Measurements from ENCODE around the gene AAR2.

The AAR2 gene

DNA sequence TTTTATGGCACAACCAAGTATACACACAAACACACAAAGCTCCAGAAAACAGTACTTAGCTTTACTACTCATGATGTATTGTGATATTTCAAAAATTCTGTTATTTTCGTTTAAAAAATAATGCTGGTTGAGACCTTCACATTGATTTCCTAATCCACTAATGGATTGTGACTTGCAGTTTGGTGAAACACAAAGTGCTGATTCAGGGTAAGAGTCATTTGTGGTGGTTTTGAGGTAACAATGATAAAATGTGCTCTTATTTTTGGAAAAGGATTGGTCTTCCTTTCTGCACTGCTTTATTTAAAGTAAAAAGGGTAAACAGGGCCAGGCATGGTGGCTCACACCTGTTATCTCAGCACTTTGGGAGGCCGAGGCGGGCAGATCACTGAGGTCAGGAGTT is 1.9 kb downstream of the AAR2 start:
- Histone ChIP-seq H3K4me3 (ENCODE audit: insufficient read depth, low read depth, low read length) (no peak overlapping the region), H3K9me3 (ENCODE audit: control insufficient read depth, low read length) (no peaks in the 10 kb centered on the region), H3K27ac (ENCODE audit: insufficient read depth, low read depth, low read length, poor library complexity, severe bottlenecking) (no peak overlapping the region), H3K27me3 (ENCODE audit: control insufficient read depth, insufficient read depth, low read length, poor library complexity, severe bottlenecking) (no peaks in the 10 kb centered on the region), H3K36me3 (ENCODE audit: control insufficient read depth, insufficient read depth, low read length) (peaks cover 7% of the 10 kb centered on the region), H3K4me1 (ENCODE audit: control insufficient read depth, insufficient read depth, low read length) (peaks cover 5% of the 10 kb centered on the region)
- WGBS, 2 experiments = 94% methylated on average over 3 of the region's 3 CpGs

DNA sequence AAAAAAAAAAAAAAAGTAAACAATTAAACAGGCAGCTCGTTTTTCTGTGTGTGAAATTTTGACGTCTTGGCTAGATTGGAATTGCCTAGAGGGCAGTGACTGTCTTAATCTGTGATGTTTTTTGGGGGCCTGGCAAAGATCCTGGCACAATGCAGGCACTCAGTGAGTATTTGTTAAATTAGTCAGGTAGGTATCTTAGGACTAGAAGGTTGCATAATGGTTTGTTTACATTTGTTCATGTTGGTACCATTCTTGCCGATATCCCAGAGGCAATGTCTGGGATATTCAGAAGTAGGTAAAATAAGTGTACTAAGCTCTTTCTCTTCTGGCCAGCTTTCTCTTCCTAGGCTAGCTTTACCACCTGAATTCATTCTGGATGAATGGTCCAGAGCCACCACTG is 2.5 kb downstream of the AAR2 start:
- H3K9me3 ChIP-seq (ENCODE audit: control insufficient read depth, low read length) = no peaks in the 10 kb centered on the region
- peaks cover 7% of the 10 kb centered on the region for H3K36me3 ChIP-seq (ENCODE audit: control insufficient read depth, insufficient read depth, low read length)
- H3K4me1 ChIP-seq (ENCODE audit: control insufficient read depth, insufficient read depth, low read length) = peaks cover 5% of the 10 kb centered on the region
- no peak overlapping the region for H3K4me3 ChIP-seq (ENCODE audit: insufficient read depth, low read depth, low read length)
- no peaks in the 10 kb centered on the region for H3K27me3 ChIP-seq (ENCODE audit: control insufficient read depth, insufficient read depth, low read length, poor library complexity, severe bottlenecking)
- H3K27ac ChIP-seq (ENCODE audit: insufficient read depth, low read depth, low read length, poor library complexity, severe bottlenecking) = no peak overlapping the region
- 90 to 93% methylated on average over 3 of the region's 3 CpGs for WGBS, 2 experiments

DNA sequence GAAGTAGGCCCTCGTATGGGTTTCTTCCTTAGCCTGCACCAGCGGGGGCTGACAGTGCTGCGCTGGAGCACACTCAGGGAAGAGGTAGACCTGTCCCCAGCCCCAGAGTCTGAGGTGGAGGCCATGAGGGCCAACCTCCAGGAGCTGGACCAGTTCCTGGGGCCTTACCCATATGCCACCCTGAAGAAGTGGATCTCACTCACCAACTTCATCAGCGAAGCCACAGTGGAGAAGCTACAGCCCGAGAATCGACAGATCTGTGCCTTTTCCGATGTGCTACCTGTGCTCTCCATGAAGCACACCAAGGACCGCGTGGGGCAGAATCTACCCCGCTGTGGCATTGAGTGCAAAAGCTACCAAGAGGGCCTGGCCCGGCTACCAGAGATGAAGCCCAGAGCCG is 3.8 kb downstream of the AAR2 start:
- Histone ChIP-seq H3K27me3 (ENCODE audit: control insufficient read depth, insufficient read depth, low read length, poor library complexity, severe bottlenecking) (no peaks in the 10 kb centered on the region), H3K36me3 (ENCODE audit: control insufficient read depth, insufficient read depth, low read length) (peaks cover 20% of the 10 kb centered on the region), H3K4me1 (ENCODE audit: control insufficient read depth, insufficient read depth, low read length) (peaks cover 5% of the 10 kb centered on the region), H3K9me3 (ENCODE audit: control insufficient read depth, low read length) (no peaks in the 10 kb centered on the region), H3K4me3 (ENCODE audit: insufficient read depth, low read depth, low read length) (no peak overlapping the region), H3K27ac (ENCODE audit: insufficient read depth, low read depth, low read length, poor library complexity, severe bottlenecking) (no peak overlapping the region)
- WGBS, 2 experiments = 95 to 96% methylated on average over 12 of the region's 12 CpGs

DNA sequence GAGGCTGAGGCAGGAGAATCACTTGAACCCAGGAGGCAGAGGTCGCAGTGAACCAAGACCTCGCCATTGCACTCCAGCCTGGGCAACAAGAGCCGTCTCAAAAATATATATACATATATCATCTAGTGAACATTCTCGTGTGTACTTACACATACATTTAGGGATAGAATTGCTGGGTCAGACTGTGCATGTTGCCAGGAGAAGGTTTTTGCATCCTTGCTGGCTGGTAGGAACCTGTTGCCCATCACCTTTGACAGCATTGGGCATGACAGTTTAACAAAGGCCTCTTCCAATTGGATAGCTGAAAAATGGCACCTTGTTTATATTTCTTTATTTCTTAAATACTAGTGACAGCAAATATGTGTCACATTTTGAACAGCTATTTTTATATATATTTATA is 5.4 kb downstream of the AAR2 start:
- Histone ChIP-seq H3K9me3 (ENCODE audit: control insufficient read depth, low read length) (no peaks in the 10 kb centered on the region), H3K27ac (ENCODE audit: insufficient read depth, low read depth, low read length, poor library complexity, severe bottlenecking) (no peak overlapping the region), H3K4me3 (ENCODE audit: insufficient read depth, low read depth, low read length) (no peak overlapping the region), H3K4me1 (ENCODE audit: control insufficient read depth, insufficient read depth, low read length) (peaks cover 5% of the 10 kb centered on the region), H3K36me3 (ENCODE audit: control insufficient read depth, insufficient read depth, low read length) (peaks cover 29% of the 10 kb centered on the region), H3K27me3 (ENCODE audit: control insufficient read depth, insufficient read depth, low read length, poor library complexity, severe bottlenecking) (no peaks in the 10 kb centered on the region)
- 93 to 100% methylated on average over 4 of the region's 4 CpGs for WGBS, 2 experiments

DNA sequence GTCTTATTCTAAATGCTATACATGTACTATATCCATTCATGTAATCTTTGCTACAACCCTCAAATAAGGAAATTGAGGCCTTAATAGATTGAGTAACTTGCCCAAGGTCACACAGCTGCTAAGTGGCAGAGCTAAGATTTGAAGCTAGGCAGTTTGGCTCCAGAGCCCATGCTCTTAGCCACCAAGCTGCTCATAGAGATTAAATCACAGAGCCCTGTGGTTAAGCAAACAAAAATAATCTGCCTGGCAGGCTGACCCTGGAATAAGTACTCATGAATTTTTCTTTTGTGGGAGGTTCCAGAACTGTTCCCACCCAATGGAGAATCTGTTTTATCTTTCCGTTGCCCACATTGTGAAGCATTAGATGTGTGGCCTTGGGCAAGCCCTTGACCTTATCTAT is 7.4 kb downstream of the AAR2 start:
- H3K27ac ChIP-seq (ENCODE audit: insufficient read depth, low read depth, low read length, poor library complexity, severe bottlenecking) = no peak overlapping the region
- no peaks in the 10 kb centered on the region for H3K27me3 ChIP-seq (ENCODE audit: control insufficient read depth, insufficient read depth, low read length, poor library complexity, severe bottlenecking)
- H3K9me3 ChIP-seq (ENCODE audit: control insufficient read depth, low read length) = no peaks in the 10 kb centered on the region
- WGBS, 2 experiments = 88 to 95% methylated on average over 1 of the region's 1 CpG
- H3K36me3 ChIP-seq (ENCODE audit: control insufficient read depth, insufficient read depth, low read length) = peaks cover 31% of the 10 kb centered on the region
- H3K4me3 ChIP-seq (ENCODE audit: insufficient read depth, low read depth, low read length) = no peak overlapping the region
- no peaks in the 10 kb centered on the region for H3K4me1 ChIP-seq (ENCODE audit: control insufficient read depth, insufficient read depth, low read length)

DNA sequence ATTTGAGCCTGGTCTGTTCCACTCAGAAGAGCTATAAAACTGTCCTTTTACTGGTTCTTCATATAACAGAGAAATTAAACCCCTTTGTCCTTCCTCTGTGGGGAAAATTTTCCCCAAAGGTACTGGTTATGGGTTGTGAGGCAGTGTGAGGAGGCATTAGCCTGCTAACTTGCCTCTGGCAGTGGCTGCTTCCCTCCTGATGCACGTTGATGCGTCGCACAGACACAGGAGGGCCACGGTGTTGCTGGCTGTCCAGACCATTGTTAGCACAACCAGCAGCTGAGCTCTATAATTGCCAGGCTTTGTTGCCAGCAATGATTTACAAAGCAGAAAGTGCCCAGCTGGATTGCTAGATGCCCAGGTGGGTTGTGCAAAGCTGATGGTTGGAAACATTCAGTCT is 10.1 kb downstream of the AAR2 start:
- no peaks in the 10 kb centered on the region for H3K9me3 ChIP-seq (ENCODE audit: control insufficient read depth, low read length)
- WGBS, 2 experiments = 94 to 95% methylated on average over 4 of the region's 4 CpGs
- H3K4me3 ChIP-seq (ENCODE audit: insufficient read depth, low read depth, low read length) = no peak overlapping the region
- H3K36me3 ChIP-seq (ENCODE audit: control insufficient read depth, insufficient read depth, low read length) = peaks cover 25% of the 10 kb centered on the region
- H3K4me1 ChIP-seq (ENCODE audit: control insufficient read depth, insufficient read depth, low read length) = no peaks in the 10 kb centered on the region
- H3K27ac ChIP-seq (ENCODE audit: insufficient read depth, low read depth, low read length, poor library complexity, severe bottlenecking) = no peak overlapping the region
- no peaks in the 10 kb centered on the region for H3K27me3 ChIP-seq (ENCODE audit: control insufficient read depth, insufficient read depth, low read length, poor library complexity, severe bottlenecking)

DNA sequence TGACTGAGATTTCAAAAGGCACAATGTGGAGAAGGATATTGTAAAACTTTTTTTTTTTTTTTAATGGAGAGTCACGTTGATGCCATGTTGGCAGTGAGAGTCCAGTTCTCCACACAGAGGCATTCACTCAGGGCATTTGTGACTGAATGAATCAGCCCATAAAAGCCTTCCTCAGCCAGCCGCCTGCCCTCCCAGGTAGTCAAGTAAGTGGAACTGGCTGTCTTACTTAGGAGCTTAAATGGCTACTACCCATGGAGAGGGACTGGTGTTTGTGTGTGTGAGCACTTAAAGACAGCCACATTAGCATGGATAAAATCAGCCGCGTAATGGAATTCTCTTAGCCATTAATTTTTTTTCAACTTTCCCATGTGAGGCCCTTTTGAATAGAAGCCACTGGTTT is 12.6 kb downstream of the AAR2 start:
- H3K36me3 ChIP-seq (ENCODE audit: control insufficient read depth, insufficient read depth, low read length) = peaks cover 24% of the 10 kb centered on the region
- H3K27ac ChIP-seq (ENCODE audit: insufficient read depth, low read depth, low read length, poor library complexity, severe bottlenecking) = no peak overlapping the region
- H3K27me3 ChIP-seq (ENCODE audit: control insufficient read depth, insufficient read depth, low read length, poor library complexity, severe bottlenecking) = no peaks in the 10 kb centered on the region
- no peak overlapping the region for H3K4me3 ChIP-seq (ENCODE audit: insufficient read depth, low read depth, low read length)
- H3K9me3 ChIP-seq (ENCODE audit: control insufficient read depth, low read length) = no peaks in the 10 kb centered on the region
- WGBS, 2 experiments = 92 to 98% methylated on average over 4 of the region's 4 CpGs
- no peaks in the 10 kb centered on the region for H3K4me1 ChIP-seq (ENCODE audit: control insufficient read depth, insufficient read depth, low read length)

DNA sequence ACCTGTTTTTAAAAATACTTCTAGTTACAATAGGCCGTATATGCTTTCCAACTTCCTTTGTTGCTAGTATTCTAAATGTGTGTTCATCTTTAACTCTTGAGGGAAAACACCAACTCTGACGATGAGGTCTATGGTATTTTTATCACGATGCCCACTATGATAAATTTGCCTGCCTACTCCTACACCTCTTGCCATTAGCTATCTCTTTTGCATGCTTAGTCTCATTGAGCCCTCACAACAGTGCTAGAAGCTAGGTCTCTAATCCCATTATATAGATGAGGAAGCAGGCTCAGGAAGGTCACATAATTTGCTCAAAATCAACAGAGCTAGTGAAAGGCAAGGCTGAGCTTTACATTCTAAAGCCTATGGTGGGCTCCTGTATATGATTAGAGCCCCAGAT is 13.2 kb downstream of the AAR2 start:
- peaks cover 18% of the 10 kb centered on the region for H3K36me3 ChIP-seq (ENCODE audit: control insufficient read depth, insufficient read depth, low read length)
- H3K9me3 ChIP-seq (ENCODE audit: control insufficient read depth, low read length) = no peaks in the 10 kb centered on the region
- WGBS, 2 experiments = 88 to 95% methylated on average over 3 of the region's 3 CpGs
- no peaks in the 10 kb centered on the region for H3K27me3 ChIP-seq (ENCODE audit: control insufficient read depth, insufficient read depth, low read length, poor library complexity, severe bottlenecking)
- no peaks in the 10 kb centered on the region for H3K4me1 ChIP-seq (ENCODE audit: control insufficient read depth, insufficient read depth, low read length)
- H3K27ac ChIP-seq (ENCODE audit: insufficient read depth, low read depth, low read length, poor library complexity, severe bottlenecking) = no peak overlapping the region
- H3K4me3 ChIP-seq (ENCODE audit: insufficient read depth, low read depth, low read length) = no peak overlapping the region

DNA sequence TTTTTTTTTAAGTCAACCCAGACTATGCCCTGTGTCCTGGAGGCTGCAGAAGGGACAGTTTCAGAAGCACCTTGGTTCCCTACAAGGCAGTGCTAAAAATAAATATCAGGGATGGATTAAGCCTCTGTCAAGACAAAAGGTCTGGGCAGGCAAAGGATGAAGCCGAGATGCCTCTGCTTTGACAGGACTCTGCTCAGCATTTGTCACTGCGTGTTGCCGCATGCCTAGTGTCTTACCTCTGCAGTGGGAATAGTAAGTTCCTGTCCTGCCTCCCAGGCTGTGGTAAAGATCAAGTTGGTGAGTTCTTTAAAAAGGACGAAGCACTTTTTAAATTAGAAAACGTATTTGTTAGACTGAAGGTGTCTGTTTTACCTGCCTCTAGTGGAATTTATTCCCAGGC is 15.1 kb downstream of the AAR2 start:
- Histone ChIP-seq H3K36me3 (ENCODE audit: control insufficient read depth, insufficient read depth, low read length) (peaks cover 14% of the 10 kb centered on the region), H3K4me3 (ENCODE audit: insufficient read depth, low read depth, low read length) (no peak overlapping the region), H3K27ac (ENCODE audit: insufficient read depth, low read depth, low read length, poor library complexity, severe bottlenecking) (no peak overlapping the region), H3K27me3 (ENCODE audit: control insufficient read depth, insufficient read depth, low read length, poor library complexity, severe bottlenecking) (no peaks in the 10 kb centered on the region), H3K4me1 (ENCODE audit: control insufficient read depth, insufficient read depth, low read length) (no peaks in the 10 kb centered on the region), H3K9me3 (ENCODE audit: control insufficient read depth, low read length) (no peaks in the 10 kb centered on the region)
- WGBS, 2 experiments = 90 to 91% methylated on average over 5 of the region's 5 CpGs

DNA sequence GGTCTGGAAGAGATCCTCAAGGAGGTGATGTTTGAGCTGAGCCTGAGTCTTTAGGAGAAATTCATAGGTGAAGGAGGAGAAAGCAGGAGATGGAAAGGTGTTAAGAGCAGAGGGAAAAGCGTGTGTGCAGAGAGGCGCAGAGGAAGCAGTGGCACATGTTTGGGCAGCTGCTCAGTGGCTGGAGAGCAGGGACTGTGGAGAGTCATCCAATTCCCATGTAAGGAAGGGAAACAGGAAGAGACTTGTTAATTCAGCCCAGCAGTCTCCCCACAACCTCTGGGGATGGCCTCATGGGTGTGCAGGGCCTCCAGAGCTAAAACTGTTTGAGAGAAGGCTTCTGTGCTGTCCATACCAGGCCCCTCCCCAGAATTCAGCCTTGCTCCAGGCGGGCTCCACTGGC is 16.2 kb downstream of the AAR2 start:
- Histone ChIP-seq H3K27ac (ENCODE audit: insufficient read depth, low read depth, low read length, poor library complexity, severe bottlenecking) (no peak overlapping the region), H3K36me3 (ENCODE audit: control insufficient read depth, insufficient read depth, low read length) (peaks cover 9% of the 10 kb centered on the region), H3K4me3 (ENCODE audit: insufficient read depth, low read depth, low read length) (no peak overlapping the region), H3K27me3 (ENCODE audit: control insufficient read depth, insufficient read depth, low read length, poor library complexity, severe bottlenecking) (no peaks in the 10 kb centered on the region), H3K4me1 (ENCODE audit: control insufficient read depth, insufficient read depth, low read length) (no peaks in the 10 kb centered on the region), H3K9me3 (ENCODE audit: control insufficient read depth, low read length) (no peaks in the 10 kb centered on the region)
- 91 to 93% methylated on average over 3 of the region's 3 CpGs for WGBS, 2 experiments

DNA sequence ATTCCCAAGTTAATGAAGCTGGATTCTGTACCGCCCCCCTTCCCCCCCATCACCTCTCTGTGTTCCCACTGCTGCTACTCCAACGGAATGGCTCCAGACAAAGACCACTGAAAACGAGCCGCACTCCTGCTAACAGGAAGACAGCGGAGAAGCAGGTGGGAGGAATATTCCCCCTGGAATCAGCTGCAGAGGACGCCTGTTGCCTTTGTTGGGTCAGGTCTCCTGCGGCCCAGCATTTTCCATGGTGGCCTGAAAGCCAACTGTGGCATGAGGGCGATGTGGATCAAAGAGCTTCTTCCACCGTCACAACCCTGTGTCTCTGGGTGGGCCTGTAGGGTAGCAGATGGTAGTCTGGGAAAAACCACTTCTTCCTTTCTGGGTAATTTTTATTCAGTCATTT is 16.8 kb downstream of the AAR2 start:
- no peaks in the 10 kb centered on the region for H3K9me3 ChIP-seq (ENCODE audit: control insufficient read depth, low read length)
- H3K4me1 ChIP-seq (ENCODE audit: control insufficient read depth, insufficient read depth, low read length) = no peaks in the 10 kb centered on the region
- peaks cover 9% of the 10 kb centered on the region for H3K36me3 ChIP-seq (ENCODE audit: control insufficient read depth, insufficient read depth, low read length)
- 86 to 87% methylated on average over 9 of the region's 9 CpGs for WGBS, 2 experiments
- H3K27me3 ChIP-seq (ENCODE audit: control insufficient read depth, insufficient read depth, low read length, poor library complexity, severe bottlenecking) = no peaks in the 10 kb centered on the region
- H3K27ac ChIP-seq (ENCODE audit: insufficient read depth, low read depth, low read length, poor library complexity, severe bottlenecking) = no peak overlapping the region
- no peak overlapping the region for H3K4me3 ChIP-seq (ENCODE audit: insufficient read depth, low read depth, low read length)

All from ectodermal cell (in vitro differentiated cells).